Aorta (tissue), 5 donors: Measurements from ENCODE around the gene EEFSEC. TPM values are rescaled to one million over a fixed set of nuclear protein-coding genes. Genes with fewer than 3 reads are reported as not detected.
A peak's percentile ranks its signal among the peaks of the same experiment; 100 is the strongest.

Experiments
- ATAC-seq: fragments of 200-7000 bp; cut with Tn5 transposase; one replicate; pipeline ENCODE4 v1.9.1; 2022; ENCODE audit warnings: moderate library complexity; ENCODE audit not compliant: low FRiP score
- DNase-seq, 2 donors: peaks; one replicate each; pipeline ENCODE4 v3.0.0-alpha.2; 2020
- H3K27ac ChIP-seq, 2 donors: one replicate each; pipeline ENCODE4 v1.5.1; 2013; ENCODE audit warnings: low read length in 2 of 2, mild to moderate bottlenecking in 2 of 2, moderate library complexity in 2 of 2, control low read depth in 1 of 2, inconsistent platforms in 1 of 2, low read depth in 1 of 2
- H3K27me3 ChIP-seq, 2 donors: one replicate each; pipeline ENCODE4 v1.6.1; 2013; ENCODE audit warnings: control low read depth in 1 of 2, low read length in 1 of 2, mild to moderate bottlenecking in 1 of 2, moderate library complexity in 1 of 2; ENCODE audit not compliant: insufficient read depth in 2 of 2, control insufficient read depth in 1 of 2
- H3K36me3 ChIP-seq, 2 donors: one replicate each; pipeline ENCODE4 v1.6.1; 2013; ENCODE audit warnings: control low read depth in 1 of 2, low read length in 1 of 2, mild to moderate bottlenecking in 1 of 2; ENCODE audit not compliant: insufficient read depth in 2 of 2, control insufficient read depth in 1 of 2
- H3K4me1 ChIP-seq, 2 donors: one replicate each; pipeline ENCODE4 v1.6.1; 2013; ENCODE audit warnings: low read length in 2 of 2, control low read depth in 1 of 2, mild to moderate bottlenecking in 1 of 2, moderate library complexity in 1 of 2; ENCODE audit not compliant: insufficient read depth in 2 of 2, control insufficient read depth in 1 of 2
- H3K4me3 ChIP-seq, 2 donors: one replicate each; pipeline ENCODE4 v1.5.1; 2013; ENCODE audit warnings: low read length in 2 of 2, control low read depth in 1 of 2, mild to moderate bottlenecking in 1 of 2
- H3K9me3 ChIP-seq: one replicate; pipeline ENCODE4 v1.6.1; 2013; ENCODE audit warnings: mild to moderate bottlenecking, low read length; ENCODE audit not compliant: control insufficient read depth
- WGBS, 2 donors: extraction: QIAGEN DNeasy Blood & Tissue Kit; methylation state at CpG; one replicate each; pipeline ENCODE4 v1.1.7; 2013; 5-methylcytosine and 5-hydroxymethylcytosine counted together
- intact Hi-C, 2 donors: fragments of 100-400 bp; cut with DNase I; formaldehyde crosslinking; loops; one replicate each; pipeline versions ENCODE4 v1.14.2 to v1.15.0; 2022
- polyA plus RNA-seq, 2 donors: library from polyadenylated mRNA; stranded (reverse); fragments of 200-250 nt; gene quantifications; one replicate each; pipeline ENCODE4 v1.2.3, GENCODE V29; 2013
- total RNA-seq, 2 donors: library from RNA; stranded (reverse); fragmentation: NEBNext Ultra II Directional; extraction: Animal tissue kit (Norgen Biotek cat#: 25700); gene quantifications; one replicate each; pipeline ENCODE4 v1.2.1, GENCODE V29; 2021
- donor health status: healthy with polysubstance abuse.
- donor health status: Bipolar disorder and iron deficiency.
- donor health status: DM: no; HTN: no; CAD: no.
- donor health status: DM: no; HTN: no; CAD: no.
- donor health status: DM: yes; HTN: yes; CAD: no.

EEFSEC gene
- total and polyA plus RNA-seq, 4 donors = 3.5 to 18.8 (median 11.6) TPM

- H3K27ac ChIP-seq = no peak overlapping the region
- no peaks in the 10 kb centered on the region for H3K27me3 ChIP-seq
- DNase-seq (no peak), ATAC-seq (no peak)
- 93 to 96% methylated on average over 2 of the region's 2 CpGs for WGBS, 2 donors
- H3K4me3 ChIP-seq = no peak overlapping the region
- intact Hi-C loops = no loop called here
- H3K4me1 ChIP-seq = peaks cover 0 to 3% of the 10 kb centered on the region in 2 donors
- peaks cover 0 to 2% of the 10 kb centered on the region in 2 donors for H3K36me3 ChIP-seq
- no peaks in the 10 kb centered on the region for H3K9me3 ChIP-seq
Measured at GRCh38 chr3:128355543-128355919, 202.2 kb downstream of the EEFSEC start.

DNA sequence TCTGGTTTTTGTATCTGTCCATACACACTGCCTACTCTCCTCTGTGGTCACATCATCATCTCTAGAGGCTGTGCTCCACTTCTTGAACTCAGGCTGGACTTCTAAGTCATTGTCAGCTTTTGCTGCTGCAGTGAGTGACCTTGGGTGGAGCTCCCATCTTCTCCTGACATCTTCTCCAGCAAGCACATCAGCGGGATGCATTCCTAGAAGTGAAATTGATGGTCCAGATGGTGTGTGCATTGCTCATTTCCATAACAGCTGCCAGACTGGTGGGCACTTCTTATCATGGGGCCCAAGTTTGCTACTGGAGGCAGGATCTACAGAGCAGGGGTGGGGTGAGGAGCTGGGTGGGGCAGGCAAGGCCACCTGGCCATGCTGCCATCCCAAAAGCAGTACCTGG, 203.5 kb downstream of the EEFSEC start:
- H3K4me3 ChIP-seq = no peak overlapping the region
- no peak overlapping the region for H3K27ac ChIP-seq
- no peaks in the 10 kb centered on the region for H3K36me3 ChIP-seq
- DNase-seq (no peak), ATAC-seq (no peak)
- intact Hi-C loops = no loop called here
- H3K27me3 ChIP-seq = no peaks in the 10 kb centered on the region
- 85 to 89% methylated on average over 1 of the region's 1 CpG for WGBS, 2 donors
- no peaks in the 10 kb centered on the region for H3K9me3 ChIP-seq
- H3K4me1 ChIP-seq = peaks cover 0 to 3% of the 10 kb centered on the region in 2 donors

DNA sequence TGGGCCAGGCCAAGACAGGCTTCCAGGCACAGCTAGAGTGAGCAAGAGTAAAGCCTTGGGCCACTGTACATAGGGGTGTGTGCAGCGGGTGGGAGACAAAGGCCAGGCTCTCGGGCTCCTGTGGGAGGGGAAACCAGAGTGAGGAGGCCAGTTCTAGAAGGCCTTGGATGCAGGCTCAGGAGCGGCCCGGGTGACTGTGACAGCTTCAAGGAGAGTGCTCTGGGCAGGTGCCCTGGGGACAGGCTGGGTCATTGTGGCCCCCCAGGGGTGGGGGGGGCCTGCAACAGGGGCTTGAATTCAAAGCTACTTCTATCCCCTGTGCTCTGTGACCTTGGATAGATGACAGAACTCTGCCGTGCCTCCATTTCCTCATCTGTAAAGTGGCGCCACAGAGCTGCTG, 204.3 kb downstream of the EEFSEC start:
- 94 to 96% methylated on average over 6 of the region's 6 CpGs for WGBS, 2 donors
- H3K36me3 ChIP-seq = no peaks in the 10 kb centered on the region

DNA sequence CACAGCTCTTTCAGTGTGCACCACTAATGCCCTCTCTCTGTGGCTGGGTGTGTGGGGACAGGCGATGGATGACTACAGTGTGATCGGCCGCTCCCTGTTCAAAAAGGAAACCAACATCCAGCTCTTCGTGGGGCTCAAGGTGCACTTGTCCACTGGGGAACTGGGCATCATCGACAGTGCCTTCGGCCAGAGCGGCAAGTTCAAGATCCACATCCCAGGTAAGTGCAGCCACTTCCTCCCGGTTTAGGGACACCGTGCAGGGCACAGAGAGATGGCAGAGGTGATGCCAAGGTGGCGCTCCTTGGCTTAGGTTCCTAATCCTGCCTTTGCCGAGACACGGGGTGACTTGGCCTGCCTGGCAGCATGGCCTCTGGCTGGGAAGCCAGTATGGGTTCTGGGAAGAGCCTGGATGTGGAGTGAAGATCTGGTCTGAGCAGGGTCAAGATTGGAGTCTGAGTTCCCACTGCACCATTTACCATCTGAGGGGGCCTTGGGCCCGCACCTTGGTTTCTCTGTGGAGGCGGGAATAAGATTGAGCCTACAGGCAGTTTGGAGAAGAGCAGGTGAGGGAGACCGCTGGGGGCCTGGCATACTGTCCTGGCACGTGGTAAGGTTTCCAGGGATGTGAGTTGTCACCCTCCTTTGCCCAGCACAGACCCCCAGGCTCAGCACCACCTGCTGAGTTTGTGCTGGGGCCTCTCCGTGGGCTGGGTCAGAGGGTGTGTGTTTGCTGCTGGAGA, 205.0 kb downstream of the EEFSEC start:
- H3K9me3 ChIP-seq = no peaks in the 10 kb centered on the region
- DNase-seq (peak in 1 of 2 donors; percentile 54), ATAC-seq (no peak)
- intact Hi-C loops = no loop called here
- H3K27me3 ChIP-seq = no peaks in the 10 kb centered on the region
- H3K36me3 ChIP-seq = no peaks in the 10 kb centered on the region
- peaks cover 0 to 3% of the 10 kb centered on the region in 2 donors for H3K4me1 ChIP-seq
- WGBS, 2 donors = 91 to 97% methylated on average over 17 of the region's 17 CpGs
- no peak overlapping the region for H3K4me3 ChIP-seq
- H3K27ac ChIP-seq = no peak overlapping the region

More for the DNA sequence above, 204.3 kb downstream of the EEFSEC start:
- DNase-seq (peak in 1 of 2 donors; percentile 34), ATAC-seq (no peak)
- H3K4me1 ChIP-seq = peaks cover 0 to 3% of the 10 kb centered on the region in 2 donors
- H3K4me3 ChIP-seq = no peak overlapping the region
- intact Hi-C loops = no loop called here
- no peaks in the 10 kb centered on the region for H3K9me3 ChIP-seq
- no peak overlapping the region for H3K27ac ChIP-seq
- H3K27me3 ChIP-seq = no peaks in the 10 kb centered on the region

DNA sequence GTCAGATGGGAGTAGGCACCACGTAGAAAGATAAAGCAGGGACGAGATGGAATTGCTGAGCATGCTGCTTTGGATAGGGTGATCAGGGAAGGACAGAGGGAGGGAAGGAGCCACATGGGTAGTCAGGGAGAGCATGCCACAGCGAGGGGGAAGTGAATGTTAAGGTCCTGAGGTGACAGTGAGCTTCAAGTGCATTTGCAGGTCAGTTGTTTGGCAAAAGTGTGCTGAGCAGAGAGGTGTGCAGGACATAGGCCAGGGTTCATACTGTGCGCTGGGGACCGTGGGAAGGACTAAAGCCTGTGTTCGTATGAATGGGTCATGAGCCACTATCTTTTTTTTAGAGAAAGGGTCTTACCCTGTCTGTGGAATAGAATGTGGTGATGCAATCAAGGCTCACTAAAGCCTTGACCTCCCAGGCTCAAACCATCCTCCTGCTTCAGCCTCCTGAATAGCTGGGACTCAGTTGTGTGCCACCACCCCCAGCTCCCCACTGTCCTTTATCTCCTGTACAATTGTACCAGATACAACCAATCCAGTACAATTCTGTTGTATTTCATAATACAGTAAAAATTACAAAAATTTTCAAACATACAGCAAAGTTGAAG, 205.9 kb downstream of the EEFSEC start:
- WGBS, 2 donors = 92 to 93% methylated on average over 6 of the region's 6 CpGs
- H3K36me3 ChIP-seq = no peaks in the 10 kb centered on the region
- intact Hi-C loops = no loop called here
- no peak overlapping the region for H3K4me3 ChIP-seq
- DNase-seq (peak in 1 of 2 donors; percentile 14), ATAC-seq (no peak)
- H3K27me3 ChIP-seq = no peaks in the 10 kb centered on the region
- peaks cover 0 to 3% of the 10 kb centered on the region in 2 donors for H3K4me1 ChIP-seq
- no peak overlapping the region for H3K27ac ChIP-seq
- no peaks in the 10 kb centered on the region for H3K9me3 ChIP-seq

GRCh38 chr3:128359846-128360642, 206.8 kb downstream of the EEFSEC start:
- no peaks in the 10 kb centered on the region for H3K27me3 ChIP-seq
- intact Hi-C loops = no loop called here
- H3K4me1 ChIP-seq = peaks cover 0 to 3% of the 10 kb centered on the region in 2 donors
- H3K4me3 ChIP-seq = no peak overlapping the region
- H3K27ac ChIP-seq = no peak overlapping the region
- no peaks in the 10 kb centered on the region for H3K9me3 ChIP-seq
- no peak for ATAC-seq
- peak in 1 of 2 donors; percentile 69 for DNase-seq
- no peaks in the 10 kb centered on the region for H3K36me3 ChIP-seq
- WGBS, 2 donors = 42 to 43% methylated on average over 8 of the region's 8 CpGs

- ATAC-seq = no peak
- Histone ChIP-seq H3K4me1 (peaks cover 0 to 3% of the 10 kb centered on the region in 2 donors), H3K4me3 (no peak overlapping the region), H3K27ac (no peak overlapping the region), H3K9me3 (no peaks in the 10 kb centered on the region), H3K27me3 (no peaks in the 10 kb centered on the region), H3K36me3 (no peaks in the 10 kb centered on the region)
- 68 to 73% methylated on average over 6 of the region's 6 CpGs for WGBS, 2 donors
- intact Hi-C loops = no loop called here
- no peak for DNase-seq
Measured at GRCh38 chr3:128360705-128361271, 207.5 kb downstream of the EEFSEC start.

GRCh38 chr3:128362026-128362965, 209.0 kb downstream of the EEFSEC start:
- Histone ChIP-seq H3K4me1 (peaks cover 0 to 3% of the 10 kb centered on the region in 2 donors), H3K27ac (no peak overlapping the region), H3K27me3 (no peaks in the 10 kb centered on the region), H3K4me3 (no peak overlapping the region), H3K9me3 (no peaks in the 10 kb centered on the region), H3K36me3 (no peaks in the 10 kb centered on the region)
- intact Hi-C loops = no loop called here
- DNase-seq (peak in 1 of 2 donors; percentile 41), ATAC-seq (no peak)
- 95 to 97% methylated on average over 16 of the region's 16 CpGs for WGBS, 2 donors
